Suprapubic skin (tissue), 4 donors: ENCODE data around the gene CCN5. TPM values are rescaled to one million over a fixed set of nuclear protein-coding genes. Genes with fewer than 3 reads are reported as not detected.

Experiments used
- DNase-seq, 2 donors: peaks; one replicate each; pipeline ENCODE4 v3.0.0-alpha.2; 2019; ENCODE audit warnings: low spot score in 2 of 2
- H3K27ac ChIP-seq: fragments of 200-600 bp; sonication (generic); one replicate; pipeline ENCODE4 v1.5.1; 2019
- H3K27me3 ChIP-seq: fragments of 200-600 bp; sonication (generic); one replicate; pipeline ENCODE4 v1.5.1; 2019
- H3K36me3 ChIP-seq: fragments of 200-600 bp; sonication (generic); one replicate; pipeline ENCODE4 v1.5.1; 2019
- H3K4me1 ChIP-seq: fragments of 200-600 bp; sonication (generic); one replicate; pipeline ENCODE4 v1.5.1; 2019
- H3K4me3 ChIP-seq: fragments of 200-600 bp; sonication (generic); one replicate; pipeline ENCODE4 v1.5.1; 2019; ENCODE audit warnings: mild to moderate bottlenecking
- H3K9me3 ChIP-seq: fragments of 200-600 bp; sonication (generic); one replicate; pipeline ENCODE4 v1.5.1; 2019
- CTCF ChIP-seq, 2 donors: fragments of 200-600 bp in 1 of 2; fragments of 450-650 bp in 1 of 2; sonication (generic) in 1 of 2; IDR thresholded peaks; one replicate each; pipeline ENCODE4 v1.5.1; 2016 to 2019; ENCODE audit warnings: antibody characterized with exemption in 2 of 2, mild to moderate bottlenecking in 1 of 2, moderate library complexity in 1 of 2
- EP300 ChIP-seq: sonication (generic); formaldehyde crosslinking; IDR thresholded peaks from one replicate; pipeline ENCODE4 v1.6.1; 2017; ENCODE audit warnings: antibody characterized with exemption
- POLR2A ChIP-seq, 2 donors: fragments of 450-650 bp; IDR thresholded peaks; one replicate each; pipeline ENCODE4 v1.6.1; 2017; ENCODE audit warnings: antibody characterized with exemption in 2 of 2, mild to moderate bottlenecking in 2 of 2, moderate library complexity in 2 of 2
- POLR2AphosphoS5 ChIP-seq, 3 donors: sonication (generic); formaldehyde crosslinking; IDR thresholded peaks; one replicate each; pipeline ENCODE4 v1.6.1; 2017; ENCODE audit warnings: antibody characterized with exemption in 3 of 3
- WGBS: methylation state at CpG from one replicate; pipeline ENCODE4 v1.1.5; 2018; 5-methylcytosine and 5-hydroxymethylcytosine counted together
- total RNA-seq, 4 donors: library from RNA; depleted of rRNA; stranded (reverse); fragments of >200 nt; gene quantifications; one replicate each; pipeline ENCODE4 v1.1.0, GENCODE V29; 2016

The CCN5 gene
- total RNA-seq, 4 donors from 2014 or later = 40.1 to 137 (median 87.9) TPM

GRCh38 chr20:44742304-44743079, 27.3 kb downstream of the CCN5 start:
- Histone ChIP-seq H3K27ac (no peak overlapping the region), H3K9me3 (no peaks in the 10 kb centered on the region), H3K4me3 (no peak overlapping the region), H3K4me1 (peaks cover 25% of the 10 kb centered on the region), H3K36me3 (no peaks in the 10 kb centered on the region), H3K27me3 (no peaks in the 10 kb centered on the region)
- TF ChIP-seq POLR2A (IDR thresholded peaks at IDR 0.05) (no peak), EP300 (no peak), POLR2AphosphoS5 (IDR thresholded peaks at IDR 0.05) (no peak), CTCF (IDR thresholded peaks at IDR 0.05) (no peak)
- DNase-seq = no peak
- 70% methylated on average over 10 of the region's 14 CpGs for WGBS

GRCh38 chr20:44743080-44743701, 28.0 kb downstream of the CCN5 start:
- Histone ChIP-seq H3K27ac (no peak overlapping the region), H3K4me3 (no peak overlapping the region), H3K36me3 (no peaks in the 10 kb centered on the region), H3K4me1 (peaks cover 30% of the 10 kb centered on the region), H3K9me3 (no peaks in the 10 kb centered on the region), H3K27me3 (no peaks in the 10 kb centered on the region)
- WGBS = 72% methylated on average over 7 of the region's 7 CpGs
- no peak for DNase-seq
- TF ChIP-seq POLR2A (IDR thresholded peaks at IDR 0.05) = no peak

- Histone ChIP-seq H3K9me3 (no peaks in the 10 kb centered on the region), H3K36me3 (no peaks in the 10 kb centered on the region), H3K27me3 (no peaks in the 10 kb centered on the region), H3K4me1 (peaks cover 30% of the 10 kb centered on the region), H3K4me3 (no peak overlapping the region), H3K27ac (no peak overlapping the region)
- TF ChIP-seq EP300 = no peak
- DNase-seq = no peak
- 95% methylated on average over 10 of the region's 12 CpGs for WGBS
Observed at GRCh38 chr20:44743916-44744655, 28.9 kb downstream of the CCN5 start.

GRCh38 chr20:44745122-44745597, 30.0 kb downstream of the CCN5 start:
- Histone ChIP-seq H3K36me3 (no peaks in the 10 kb centered on the region), H3K9me3 (no peaks in the 10 kb centered on the region), H3K4me1 (peaks cover 32% of the 10 kb centered on the region), H3K4me3 (peak overlapping the region; percentile 61), H3K27ac (peak overlapping the region; percentile 42), H3K27me3 (peaks cover 9% of the 10 kb centered on the region)
- DNase-seq = no peak
- 14% methylated on average over 5 of the region's 5 CpGs for WGBS
- TF ChIP-seq POLR2AphosphoS5 (IDR thresholded peaks at IDR 0.05) = no peak
- TF ChIP-seq CTCF (IDR thresholded peaks at IDR 0.05) = no peak
- TF ChIP-seq POLR2A (IDR thresholded peaks at IDR 0.05) = no peak
- TF ChIP-seq EP300 = no peak

DNA sequence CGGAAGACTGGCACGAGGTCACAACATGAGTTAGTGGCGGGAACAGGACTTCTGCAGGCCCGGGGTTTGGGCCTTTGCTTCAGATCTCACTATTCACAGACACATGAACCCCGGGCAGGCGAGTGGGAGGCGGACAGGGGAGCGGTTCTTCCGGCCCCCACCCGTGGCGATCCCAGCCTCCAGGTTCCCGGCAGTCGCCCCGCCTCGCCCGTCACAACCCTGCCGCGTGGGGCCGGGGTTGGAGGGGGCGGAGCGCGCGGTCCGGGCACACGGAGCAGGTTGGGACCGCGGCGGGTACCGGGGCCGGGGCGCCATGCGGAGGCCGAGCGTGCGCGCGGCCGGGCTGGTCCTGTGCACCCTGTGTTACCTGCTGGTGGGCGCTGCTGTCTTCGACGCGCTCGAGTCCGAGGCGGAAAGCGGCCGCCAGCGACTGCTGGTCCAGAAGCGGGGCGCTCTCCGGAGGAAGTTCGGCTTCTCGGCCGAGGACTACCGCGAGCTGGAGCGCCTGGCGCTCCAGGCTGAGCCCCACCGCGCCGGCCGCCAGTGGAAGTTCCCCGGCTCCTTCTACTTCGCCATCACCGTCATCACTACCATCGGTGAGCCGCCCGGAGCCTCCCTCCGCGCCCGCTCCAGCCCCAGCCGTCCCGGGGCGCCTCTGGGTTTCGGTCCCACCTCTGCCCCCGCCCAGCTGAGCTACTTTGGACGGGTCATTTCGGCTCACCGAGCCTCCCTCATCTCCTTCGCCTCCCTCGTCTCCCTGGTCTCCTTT, 30.6 kb downstream of the CCN5 start, which contains the start of gene KCNK15:
Gene KCNK15 (plus strand): TSS at position 268 of the 769 bp plus-strand sequence. CDS start 46 bp downstream, at position 314.
- no peaks in the 10 kb centered on the region for H3K36me3 ChIP-seq
- peak within 1 kb of the TSS; percentile 61 for H3K4me3 ChIP-seq
- TF ChIP-seq POLR2AphosphoS5 (IDR thresholded peaks at IDR 0.05) (no peak), CTCF (IDR thresholded peaks at IDR 0.05) (no peak), EP300 (no peak), POLR2A (IDR thresholded peaks at IDR 0.05) (no peak)
- peak within 1 kb of the TSS; percentile 42 for H3K27ac ChIP-seq
- H3K4me1 ChIP-seq = peaks cover 38% of the 10 kb centered on the region
- peaks cover 15% of the 10 kb centered on the region for H3K27me3 ChIP-seq
- H3K9me3 ChIP-seq = no peaks in the 10 kb centered on the region
- 2% methylated on average over 17 of the region's 81 CpGs for WGBS
- no peak for DNase-seq
